Measurements from ENCODE around the gene CELF4. TPM values are rescaled to one million over a fixed set of nuclear protein-coding genes. Genes with fewer than 3 reads are reported as not detected.

CELF4 gene
- polyA plus RNA-seq, 1 experiment: not detected

GRCh38 chr18:37238282-37239108, 327.1 kb downstream of the CELF4 start:
- CTCF ChIA-PET: no interaction called here

DNA sequence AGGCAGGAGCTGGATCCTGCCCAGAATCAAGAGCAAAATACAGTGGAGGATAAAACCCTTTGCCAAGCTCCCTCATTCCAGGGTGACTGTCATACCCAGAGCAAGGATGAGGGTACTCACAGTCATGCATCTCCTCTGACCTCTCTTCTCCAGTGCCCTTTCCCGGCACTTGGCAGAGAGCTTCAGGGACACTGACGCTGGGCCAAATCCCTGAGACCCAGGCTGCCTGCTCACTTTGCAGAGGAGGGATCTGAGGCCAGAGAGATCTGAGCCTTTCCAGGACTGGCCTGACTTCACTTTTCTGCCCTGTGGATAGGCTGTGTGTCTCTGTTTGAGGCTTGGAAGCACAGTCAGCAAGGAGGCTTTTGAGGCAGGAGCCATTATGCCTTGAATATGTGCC, 330.0 kb downstream of the CELF4 start:
- no peak for DNase-seq (ENCODE audit: low read depth, low spot score)
- Histone ChIP-seq H3K9me3 (ENCODE audit: control insufficient read depth, insufficient read depth, low read length) (no peaks in the 10 kb centered on the region), H3K27ac (ENCODE audit: low read depth, low read length) (no peak overlapping the region), H3K4me3 (ENCODE audit: low read depth, low read length) (no peak overlapping the region), H3K27me3 (ENCODE audit: control insufficient read depth, insufficient read depth, low read length) (peaks cover 6% of the 10 kb centered on the region)
- CTCF ChIA-PET: no interaction called here
- TF ChIP-seq CTCF (IDR thresholded peaks at IDR 0.05; ENCODE audit: low read depth, low read length): no peak
- POLR2A ChIA-PET: no interaction called here

More at GRCh38 chr18:37238282-37239108, 327.1 kb downstream of the CELF4 start:
- H3K4me3 ChIP-seq (ENCODE audit: low read depth, low read length): no peak overlapping the region
- no peak overlapping the region for H3K27ac ChIP-seq (ENCODE audit: low read depth, low read length)
- DNase-seq (ENCODE audit: low read depth, low spot score): no peak
- no peak for TF ChIP-seq CTCF (IDR thresholded peaks at IDR 0.05; ENCODE audit: low read depth, low read length)
- POLR2A ChIA-PET: no interaction called here
- no peaks in the 10 kb centered on the region for H3K9me3 ChIP-seq (ENCODE audit: control insufficient read depth, insufficient read depth, low read length)
- peaks cover 22% of the 10 kb centered on the region for H3K27me3 ChIP-seq (ENCODE audit: control insufficient read depth, insufficient read depth, low read length)

- no peaks in the 10 kb centered on the region for H3K27me3 ChIP-seq (ENCODE audit: control insufficient read depth, insufficient read depth, low read length)
- POLR2A ChIA-PET: no interaction called here
- no peak overlapping the region for H3K27ac ChIP-seq (ENCODE audit: low read depth, low read length)
- no peaks in the 10 kb centered on the region for H3K9me3 ChIP-seq (ENCODE audit: control insufficient read depth, insufficient read depth, low read length)
- no peak for TF ChIP-seq CTCF (IDR thresholded peaks at IDR 0.05; ENCODE audit: low read depth, low read length)
- CTCF ChIA-PET: no interaction called here
- no peak overlapping the region for H3K4me3 ChIP-seq (ENCODE audit: low read depth, low read length)
- no peak for DNase-seq (ENCODE audit: low read depth, low spot score)
Observed at GRCh38 chr18:37231251-37231650, 334.3 kb downstream of the CELF4 start.

- Histone ChIP-seq H3K4me3 (ENCODE audit: low read depth, low read length) (no peak overlapping the region), H3K9me3 (ENCODE audit: control insufficient read depth, insufficient read depth, low read length) (no peaks in the 10 kb centered on the region), H3K27me3 (ENCODE audit: control insufficient read depth, insufficient read depth, low read length) (no peaks in the 10 kb centered on the region), H3K27ac (ENCODE audit: low read depth, low read length) (no peak overlapping the region)
- no peak for DNase-seq (ENCODE audit: low read depth, low spot score)
- POLR2A ChIA-PET: no interaction called here
- no peak for TF ChIP-seq CTCF (IDR thresholded peaks at IDR 0.05; ENCODE audit: low read depth, low read length)
- CTCF ChIA-PET: no interaction called here
Observed at GRCh38 chr18:37230768-37231167, 334.8 kb downstream of the CELF4 start.

DNA sequence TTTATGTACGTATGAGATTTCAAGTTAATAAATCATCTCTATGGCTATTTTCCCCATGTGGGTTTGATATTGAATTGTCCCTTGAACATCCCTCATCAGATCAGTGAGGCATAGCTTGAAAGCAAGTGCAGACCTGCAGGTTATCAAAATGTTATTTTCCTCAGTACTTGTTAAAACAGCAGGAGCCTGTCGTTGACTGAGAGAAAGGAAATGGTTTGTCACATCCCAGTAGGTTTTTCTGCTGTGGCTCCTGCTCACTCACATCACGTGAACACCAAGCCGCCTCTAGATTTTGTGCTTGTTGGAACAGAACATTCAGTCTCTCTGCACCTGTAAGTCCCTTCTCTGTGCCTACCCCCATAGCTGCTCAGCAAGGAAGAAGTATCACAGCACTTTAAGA, 340.3 kb downstream of the CELF4 start:
- no peaks in the 10 kb centered on the region for H3K9me3 ChIP-seq (ENCODE audit: control insufficient read depth, insufficient read depth, low read length)
- no peak overlapping the region for H3K4me3 ChIP-seq (ENCODE audit: low read depth, low read length)
- ChIA-PET CTCF (no interaction called here), POLR2A (no interaction called here)
- H3K27ac ChIP-seq (ENCODE audit: low read depth, low read length): no peak overlapping the region
- no peak for TF ChIP-seq CTCF (IDR thresholded peaks at IDR 0.05; ENCODE audit: low read depth, low read length)
- DNase-seq (ENCODE audit: low read depth, low spot score): no peak
- H3K27me3 ChIP-seq (ENCODE audit: control insufficient read depth, insufficient read depth, low read length): no peaks in the 10 kb centered on the region

All from AG04450 (cell line).